ENCODE results near the gene RTP2. TPM values are rescaled to one million over a fixed set of nuclear protein-coding genes. Genes with fewer than 3 reads are reported as not detected.

RTP2 gene
- total and polyA plus RNA-seq, 2 experiments from 2014 or later = not detected

Other genes starting within 250 kb of the RTP2 start
- not detected in 2 replicates for gene SST, start 32.2 kb downstream of the RTP2 start, total RNA-seq (2014; rRNA removed; shearing (Covaris generic))
- gene SST, start 32.2 kb downstream of the RTP2 start, polyA plus RNA-seq (2016; fragmentation: Nextera tagmentation; extraction: Ambion mirVana) = 3.2 and 3.9 TPM in 2 replicates
- gene BCL6, start 42.9 kb upstream of the RTP2 start, total RNA-seq (2014; rRNA removed; shearing (Covaris generic)) = 5.4 and 5.9 TPM in 2 replicates
- 2.5 and 2.6 TPM in 2 replicates for gene BCL6, start 42.9 kb upstream of the RTP2 start, polyA plus RNA-seq (2016; fragmentation: Nextera tagmentation; extraction: Ambion mirVana)

Data from GM23338 (cell line).